ENCODE measurements around the gene GABPA. TPM values are rescaled to one million over a fixed set of nuclear protein-coding genes. Genes with fewer than 3 reads are reported as not detected.

The GABPA gene
- total and polyA plus RNA-seq, 2 of the 13 experiments (the other 11 are each of a cell fraction or from before 2014, with no cell fraction given), result 7.4 to 13.2 TPM

DNA sequence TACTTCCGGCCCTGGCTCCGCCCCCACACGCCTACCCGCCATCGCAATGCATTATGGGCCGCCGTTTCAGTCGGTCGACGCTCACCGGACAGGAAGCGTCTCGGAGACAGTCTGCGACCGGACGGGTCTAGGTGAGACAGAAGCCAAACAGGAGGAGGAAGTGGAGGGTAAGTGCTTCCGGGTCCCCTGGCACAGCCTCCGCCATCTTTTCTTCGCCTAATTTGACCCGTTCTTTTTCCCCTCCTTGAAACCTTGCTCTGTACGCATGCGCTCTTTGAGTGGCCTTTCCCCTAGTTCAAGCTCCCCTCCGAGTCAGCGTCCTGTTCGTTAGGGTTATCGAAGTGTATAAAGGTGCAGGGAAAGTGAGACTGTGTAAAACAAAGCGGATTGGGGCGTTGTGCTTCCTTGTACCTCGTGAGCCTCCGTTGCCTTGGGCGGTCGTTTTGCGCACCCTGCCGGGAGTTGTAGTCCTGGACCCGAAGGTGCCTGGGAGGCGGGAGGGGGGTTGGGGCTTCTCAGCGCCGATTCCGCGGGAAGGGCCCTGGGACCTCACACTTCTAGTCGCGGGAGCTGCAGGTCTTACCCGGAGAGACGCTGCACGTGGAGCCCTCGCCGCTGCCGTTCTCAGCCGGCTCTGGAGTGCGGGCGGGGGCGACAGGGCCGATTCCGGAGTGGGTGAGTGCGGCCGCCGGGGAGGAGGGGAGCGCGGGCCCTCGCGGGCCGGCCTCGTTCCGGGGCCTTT lies at the start of gene GABPA, which contains the start of gene ATP5PF (continued):
- TF ChIP-seq, protein P1, sequence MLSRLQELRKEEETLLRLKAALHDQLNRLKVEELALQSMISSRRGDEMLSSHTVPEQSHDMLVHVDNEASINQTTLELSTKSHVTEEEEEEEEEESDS (CRISPR knock-in tag; IDR thresholded peaks at IDR 0.05; ENCODE audit: borderline replicate concordance), result no peak
- TF ChIP-seq ZFP36L2 (CRISPR knock-in tag; IDR thresholded peaks at IDR 0.05) (no peak), U2AF2 (IDR thresholded peaks at IDR 0.05; ENCODE audit: low read depth, low read length) (no peak), ZNF432 (CRISPR knock-in tag; IDR thresholded peaks at IDR 0.05; ENCODE audit: borderline replicate concordance) (no peak), ATF1 (CRISPR knock-in tag; IDR thresholded peaks at IDR 0.05) (peak; percentile 69; the same call in 1 of the 2 replicates), ZNF644 (CRISPR knock-in tag; IDR thresholded peaks at IDR 0.05; ENCODE audit: low read depth) (no peak), ZNF33B (CRISPR knock-in tag; IDR thresholded peaks at IDR 0.05) (no peak), ZNF292 (CRISPR knock-in tag; IDR thresholded peaks at IDR 0.05; ENCODE audit: borderline replicate concordance, low read depth) (0 out of 2 replicates have a peak, but pooled peaks have one; percentile 26), ZSCAN21 (CRISPR knock-in tag; IDR thresholded peaks at IDR 0.05; ENCODE audit: borderline replicate concordance) (peak; percentile 46; the same call in 1 of the 2 replicates), KDM5A (IDR thresholded peaks at IDR 0.05; ENCODE audit: borderline replicate concordance, low read length) (peak; percentile 83), HMG20B (CRISPR knock-in tag; conservative IDR thresholded peaks at IDR 0.05) (no peak), HES4 (CRISPR knock-in tag; IDR thresholded peaks at IDR 0.05; ENCODE audit: borderline replicate concordance) (no peak), AGO1 (IDR thresholded peaks at IDR 0.05; ENCODE audit: low read depth, low read length, poor library complexity, severe bottlenecking) (no peak)
- TF ChIP-seq, protein P2, sequence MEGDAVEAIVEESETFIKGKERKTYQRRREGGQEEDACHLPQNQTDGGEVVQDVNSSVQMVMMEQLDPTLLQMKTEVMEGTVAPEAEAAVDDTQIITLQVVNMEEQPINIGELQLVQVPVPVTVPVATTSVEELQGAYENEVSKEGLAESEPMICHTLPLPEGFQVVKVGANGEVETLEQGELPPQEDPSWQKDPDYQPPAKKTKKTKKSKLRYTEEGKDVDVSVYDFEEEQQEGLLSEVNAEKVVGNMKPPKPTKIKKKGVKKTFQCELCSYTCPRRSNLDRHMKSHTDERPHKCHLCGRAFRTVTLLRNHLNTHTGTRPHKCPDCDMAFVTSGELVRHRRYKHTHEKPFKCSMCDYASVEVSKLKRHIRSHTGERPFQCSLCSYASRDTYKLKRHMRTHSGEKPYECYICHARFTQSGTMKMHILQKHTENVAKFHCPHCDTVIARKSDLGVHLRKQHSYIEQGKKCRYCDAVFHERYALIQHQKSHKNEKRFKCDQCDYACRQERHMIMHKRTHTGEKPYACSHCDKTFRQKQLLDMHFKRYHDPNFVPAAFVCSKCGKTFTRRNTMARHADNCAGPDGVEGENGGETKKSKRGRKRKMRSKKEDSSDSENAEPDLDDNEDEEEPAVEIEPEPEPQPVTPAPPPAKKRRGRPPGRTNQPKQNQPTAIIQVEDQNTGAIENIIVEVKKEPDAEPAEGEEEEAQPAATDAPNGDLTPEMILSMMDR (CRISPR knock-in tag; IDR thresholded peaks at IDR 0.05), result peak; percentile 26
- TF ChIP-seq, protein P3, sequence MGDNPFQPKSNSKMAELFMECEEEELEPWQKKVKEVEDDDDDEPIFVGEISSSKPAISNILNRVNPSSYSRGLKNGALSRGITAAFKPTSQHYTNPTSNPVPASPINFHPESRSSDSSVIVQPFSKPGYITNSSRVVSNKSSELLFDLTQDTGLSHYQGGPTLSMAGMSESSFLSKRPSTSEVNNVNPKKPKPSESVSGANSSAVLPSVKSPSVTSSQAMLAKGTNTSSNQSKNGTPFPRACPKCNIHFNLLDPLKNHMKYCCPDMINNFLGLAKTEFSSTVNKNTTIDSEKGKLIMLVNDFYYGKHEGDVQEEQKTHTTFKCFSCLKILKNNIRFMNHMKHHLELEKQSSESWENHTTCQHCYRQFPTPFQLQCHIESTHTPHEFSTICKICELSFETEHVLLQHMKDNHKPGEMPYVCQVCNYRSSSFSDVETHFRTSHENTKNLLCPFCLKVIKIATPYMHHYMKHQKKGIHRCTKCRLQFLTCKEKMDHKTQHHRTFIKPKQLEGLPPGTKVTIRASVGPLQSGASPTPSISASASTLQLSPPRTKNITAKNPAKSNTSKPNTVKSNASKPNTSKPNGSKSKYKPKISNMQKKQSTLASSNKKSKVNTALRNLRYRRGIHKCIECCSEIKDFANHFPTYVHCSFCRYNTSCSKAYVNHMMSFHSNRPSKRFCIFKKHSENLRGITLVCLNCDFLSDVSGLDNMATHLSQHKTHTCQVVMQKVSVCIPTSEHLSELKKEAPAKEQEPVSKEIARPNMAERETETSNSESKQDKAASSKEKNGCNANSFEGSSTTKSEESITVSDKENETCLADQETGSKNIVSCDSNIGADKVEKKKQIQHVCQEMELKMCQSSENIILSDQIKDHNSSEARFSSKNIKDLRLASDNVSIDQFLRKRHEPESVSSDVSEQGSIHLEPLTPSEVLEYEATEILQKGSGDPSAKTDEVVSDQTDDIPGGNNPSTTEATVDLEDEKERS (CRISPR knock-in tag; IDR thresholded peaks at IDR 0.05), result peak; percentile 80; the same call in 1 of the 2 replicates
- TF ChIP-seq, protein P4, sequence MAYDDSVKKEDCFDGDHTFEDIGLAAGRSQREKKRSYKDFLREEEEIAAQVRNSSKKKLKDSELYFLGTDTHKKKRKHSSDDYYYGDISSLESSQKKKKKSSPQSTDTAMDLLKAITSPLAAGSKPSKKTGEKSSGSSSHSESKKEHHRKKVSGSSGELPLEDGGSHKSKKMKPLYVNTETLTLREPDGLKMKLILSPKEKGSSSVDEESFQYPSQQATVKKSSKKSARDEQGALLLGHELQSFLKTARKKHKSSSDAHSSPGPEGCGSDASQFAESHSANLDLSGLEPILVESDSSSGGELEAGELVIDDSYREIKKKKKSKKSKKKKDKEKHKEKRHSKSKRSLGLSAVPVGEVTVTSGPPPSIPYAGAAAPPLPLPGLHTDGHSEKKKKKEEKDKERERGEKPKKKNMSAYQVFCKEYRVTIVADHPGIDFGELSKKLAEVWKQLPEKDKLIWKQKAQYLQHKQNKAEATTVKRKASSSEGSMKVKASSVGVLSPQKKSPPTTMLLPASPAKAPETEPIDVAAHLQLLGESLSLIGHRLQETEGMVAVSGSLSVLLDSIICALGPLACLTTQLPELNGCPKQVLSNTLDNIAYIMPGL (CRISPR knock-in tag; IDR thresholded peaks at IDR 0.05; ENCODE audit: borderline replicate concordance in 1 of 2, low read depth in 1 of 2), result peak; percentile 52 to 93; a peak in 3 of 4 replicates
- TF ChIP-seq, protein P5, sequence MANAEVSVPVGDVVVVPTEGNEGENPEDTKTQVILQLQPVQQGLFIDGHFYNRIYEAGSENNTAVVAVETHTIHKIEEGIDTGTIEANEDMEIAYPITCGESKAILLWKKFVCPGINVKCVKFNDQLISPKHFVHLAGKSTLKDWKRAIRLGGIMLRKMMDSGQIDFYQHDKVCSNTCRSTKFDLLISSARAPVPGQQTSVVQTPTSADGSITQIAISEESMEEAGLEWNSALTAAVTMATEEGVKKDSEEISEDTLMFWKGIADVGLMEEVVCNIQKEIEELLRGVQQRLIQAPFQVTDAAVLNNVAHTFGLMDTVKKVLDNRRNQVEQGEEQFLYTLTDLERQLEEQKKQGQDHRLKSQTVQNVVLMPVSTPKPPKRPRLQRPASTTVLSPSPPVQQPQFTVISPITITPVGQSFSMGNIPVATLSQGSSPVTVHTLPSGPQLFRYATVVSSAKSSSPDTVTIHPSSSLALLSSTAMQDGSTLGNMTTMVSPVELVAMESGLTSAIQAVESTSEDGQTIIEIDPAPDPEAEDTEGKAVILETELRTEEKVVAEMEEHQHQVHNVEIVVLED (CRISPR knock-in tag; IDR thresholded peaks at IDR 0.05; ENCODE audit: borderline replicate concordance), result peak; percentile 86
